ENCODE data around the gene PTTG1IP. TPM values are rescaled to one million over a fixed set of nuclear protein-coding genes. Genes with fewer than 3 reads are reported as not detected.
"Not testable (repeated sequence)": the region's sequence is repeated elsewhere in the genome, so short reads cannot be mapped to it uniquely, and the experiment has no call there.

PTTG1IP gene
- total RNA-seq, 6 experiments from 2014 or later = 54.3 to 195 (median 140) TPM

- no peaks in the 10 kb centered on the region for H3K36me3 ChIP-seq
- 62% methylated on average over 13 of the region's 15 CpGs for WGBS (ENCODE audit: insufficient coverage, low coverage, low lambda C conversion rate, missing lambda C conversion rate)
- H3K4me1 ChIP-seq = peaks cover 0 to 33% (median 18%) of the 10 kb centered on the region in 4 donors
- no peak overlapping the region for H3K27ac ChIP-seq
- no peaks in the 10 kb centered on the region for H3K27me3 ChIP-seq
- DNase-seq (no peak), ATAC-seq (no peak)
- H3K4me3 ChIP-seq = no peak overlapping the region
- no peaks in the 10 kb centered on the region for H3K9me3 ChIP-seq
- intact Hi-C loops (cut with DNase I) = no loop called here
- TF ChIP-seq CTCF (IDR thresholded peaks at IDR 0.05) (no peak), POLR2A (IDR thresholded peaks at IDR 0.05) (no peak)
These were observed 44.1 kb upstream of the PTTG1IP start for GRCh38 chr21:44917446-44918106.

GRCh38 chr21:44916965-44917364, 43.5 kb upstream of the PTTG1IP start:
- DNase-seq = no peak
- Histone ChIP-seq H3K9me3 (no peaks in the 10 kb centered on the region), H3K36me3 (no peaks in the 10 kb centered on the region), H3K4me1 (peaks cover 0 to 39% (median 23%) of the 10 kb centered on the region in 4 donors), H3K27me3 (no peaks in the 10 kb centered on the region), H3K4me3 (no peak overlapping the region), H3K27ac (no peak overlapping the region)
- 76% methylated on average over 5 of the region's 7 CpGs for WGBS (ENCODE audit: insufficient coverage, low coverage, low lambda C conversion rate, missing lambda C conversion rate)
- ATAC-seq = no peak
- no peak for TF ChIP-seq CTCF (IDR thresholded peaks at IDR 0.05)
- no peak for TF ChIP-seq POLR2A (IDR thresholded peaks at IDR 0.05)
- intact Hi-C loops (cut with DNase I) = no loop called here

GRCh38 chr21:44914176-44914874, 40.8 kb upstream of the PTTG1IP start:
- DNase-seq = peak in 2 of 3 donors; percentile 72 to 83
- Histone ChIP-seq H3K9me3 (no peaks in the 10 kb centered on the region), H3K27me3 (no peaks in the 10 kb centered on the region), H3K4me1 (peaks cover 2 to 60% (median 32%) of the 10 kb centered on the region in 4 donors), H3K36me3 (no peaks in the 10 kb centered on the region), H3K27ac (peak overlapping the region; percentile 48 to 93 (median 82)), H3K4me3 (no peak overlapping the region)
- TF ChIP-seq CTCF (IDR thresholded peaks at IDR 0.05) (no peak), POLR2A (IDR thresholded peaks at IDR 0.05) (no peak)
- ATAC-seq = peak; percentile 0 to 33 (median 22)
- 41% methylated on average over 6 of the region's 18 CpGs for WGBS (ENCODE audit: insufficient coverage, low coverage, low lambda C conversion rate, missing lambda C conversion rate)
- intact Hi-C loops (cut with DNase I) = no loop called here

GRCh38 chr21:44913425-44914175, 40.1 kb upstream of the PTTG1IP start:
- intact Hi-C loops (cut with DNase I) = no loop called here
- TF ChIP-seq POLR2A (IDR thresholded peaks at IDR 0.05) = no peak
- no peak for TF ChIP-seq CTCF (IDR thresholded peaks at IDR 0.05)
- no peaks in the 10 kb centered on the region for H3K36me3 ChIP-seq
- WGBS (ENCODE audit: insufficient coverage, low coverage, low lambda C conversion rate, missing lambda C conversion rate) = 80% methylated on average over 1 of the region's 7 CpGs
- H3K27me3 ChIP-seq = no peaks in the 10 kb centered on the region
- no peak overlapping the region for H3K4me3 ChIP-seq
- no peaks in the 10 kb centered on the region for H3K9me3 ChIP-seq
- peaks cover 2 to 60% (median 32%) of the 10 kb centered on the region in 4 donors for H3K4me1 ChIP-seq
- DNase-seq = peak; percentile 61 to 87 (median 84)
- ATAC-seq = peak; percentile 42 to 64 (median 62)
- peak overlapping the region; percentile 48 to 93 (median 82) for H3K27ac ChIP-seq

- H3K36me3 ChIP-seq; H3K27me3 ChIP-seq; H3K9me3 ChIP-seq; H3K4me3 ChIP-seq; intact Hi-C loops (cut with DNase I): not testable (repeated sequence)
- ATAC-seq = peak in 2 of 4 donors; percentile 0 to 6
- peak in 2 of 3 donors; percentile 28 to 58 for DNase-seq
- H3K4me1 ChIP-seq = peaks cover 2 to 53% (median 28%) of the 10 kb centered on the region in 4 donors
- peak overlapping the region; percentile 92 to 97 (median 94) for H3K27ac ChIP-seq
- 10% methylated on average over 2 of the region's 25 CpGs for WGBS (ENCODE audit: insufficient coverage, low coverage, low lambda C conversion rate, missing lambda C conversion rate)
These were observed 39.3 kb upstream of the PTTG1IP start for GRCh38 chr21:44912506-44913412.
